ENCODE measurements around the gene ARHGAP32. TPM values are rescaled to one million over a fixed set of nuclear protein-coding genes. Genes with fewer than 3 reads are reported as not detected.

ARHGAP32 gene
- polyA plus RNA-seq, 1 of the 3 experiments (the other 2 are of a cell fraction), result 4.8 TPM

DNA sequence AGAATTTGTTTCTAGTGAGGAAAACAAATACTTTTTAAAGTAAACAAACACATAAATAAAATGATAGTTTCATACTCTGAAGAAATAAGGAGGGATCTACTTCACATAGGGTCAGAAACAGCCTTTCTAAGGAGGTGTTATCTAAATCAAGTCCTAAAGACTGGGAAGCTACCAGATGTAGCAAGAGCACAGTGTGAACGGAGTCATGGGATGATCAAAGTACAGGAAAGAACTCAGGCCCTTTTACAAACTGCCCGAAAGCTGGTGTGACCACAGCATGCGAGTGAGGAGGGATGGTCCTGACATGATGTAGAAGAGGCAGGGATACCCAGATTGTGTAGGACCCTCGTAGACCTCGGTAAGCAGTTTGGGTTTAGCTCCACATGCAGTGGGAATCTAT is 102.8 kb downstream of the ARHGAP32 start:
- H4K20me1 ChIP-seq (ENCODE audit: insufficient read depth), result no peaks in the 10 kb centered on the region
- ChIA-PET CTCF (no interaction called here), POLR2A (no interaction called here)
- H3K9me2 ChIP-seq, result no peaks in the 10 kb centered on the region
- no peak overlapping the region for H3K27ac ChIP-seq (ENCODE audit: low read depth in 2 of 2, low read length in 1 of 2)
- H2AFZ ChIP-seq (ENCODE audit: low read depth), result no peak overlapping the region
- H3K36me3 ChIP-seq (replicated peaks in 1 of 2; ENCODE audit: control insufficient read depth in 1 of 2, insufficient read depth in 2 of 2, low read length in 1 of 2), result peaks cover 0 to 16% of the 10 kb centered on the region in 2 experiments
- H3K4me1 ChIP-seq (ENCODE audit: control insufficient read depth in 1 of 2, insufficient read depth in 2 of 2, low read depth in 1 of 2, low read length in 1 of 2), result no peaks in the 10 kb centered on the region; a peak in 1 of 4 replicates
- H3K9me3 ChIP-seq, result peaks cover 2% of the 10 kb centered on the region; the same call in 1 of the 2 replicates
- no peak overlapping the region for H3K9ac ChIP-seq
- no peak for DNase-seq
- no peaks in the 10 kb centered on the region for H3K79me2 ChIP-seq (ENCODE audit: insufficient read depth)
- no peak for TF ChIP-seq RFX5 (IDR thresholded peaks at IDR 0.05; ENCODE audit: low read length)
- no peak for TF ChIP-seq JUND (IDR thresholded peaks at IDR 0.05)
- no peak for TF ChIP-seq GATA2 (CRISPR knock-in tag; IDR thresholded peaks at IDR 0.05)
- TF ChIP-seq, protein P1, sequence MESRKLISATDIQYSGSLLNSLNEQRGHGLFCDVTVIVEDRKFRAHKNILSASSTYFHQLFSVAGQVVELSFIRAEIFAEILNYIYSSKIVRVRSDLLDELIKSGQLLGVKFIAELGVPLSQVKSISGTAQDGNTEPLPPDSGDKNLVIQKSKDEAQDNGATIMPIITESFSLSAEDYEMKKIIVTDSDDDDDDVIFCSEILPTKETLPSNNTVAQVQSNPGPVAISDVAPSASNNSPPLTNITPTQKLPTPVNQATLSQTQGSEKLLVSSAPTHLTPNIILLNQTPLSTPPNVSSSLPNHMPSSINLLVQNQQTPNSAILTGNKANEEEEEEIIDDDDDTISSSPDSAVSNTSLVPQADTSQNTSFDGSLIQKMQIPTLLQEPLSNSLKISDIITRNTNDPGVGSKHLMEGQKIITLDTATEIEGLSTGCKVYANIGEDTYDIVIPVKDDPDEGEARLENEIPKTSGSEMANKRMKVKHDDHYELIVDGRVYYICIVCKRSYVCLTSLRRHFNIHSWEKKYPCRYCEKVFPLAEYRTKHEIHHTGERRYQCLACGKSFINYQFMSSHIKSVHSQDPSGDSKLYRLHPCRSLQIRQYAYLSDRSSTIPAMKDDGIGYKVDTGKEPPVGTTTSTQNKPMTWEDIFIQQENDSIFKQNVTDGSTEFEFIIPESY (IDR thresholded peaks at IDR 0.05; ENCODE audit: borderline replicate concordance, low read depth), result no peak
- TF ChIP-seq RAD21 (IDR thresholded peaks at IDR 0.05; ENCODE audit: low read length), result no peak
- TF ChIP-seq EP300 (IDR thresholded peaks at IDR 0.05; ENCODE audit: borderline replicate concordance in 1 of 2, low read depth in 1 of 2, low read length in 1 of 2), result no peak
- TF ChIP-seq FOXJ3 (CRISPR knock-in tag; IDR thresholded peaks at IDR 0.05), result no peak
- TF ChIP-seq, protein P2, sequence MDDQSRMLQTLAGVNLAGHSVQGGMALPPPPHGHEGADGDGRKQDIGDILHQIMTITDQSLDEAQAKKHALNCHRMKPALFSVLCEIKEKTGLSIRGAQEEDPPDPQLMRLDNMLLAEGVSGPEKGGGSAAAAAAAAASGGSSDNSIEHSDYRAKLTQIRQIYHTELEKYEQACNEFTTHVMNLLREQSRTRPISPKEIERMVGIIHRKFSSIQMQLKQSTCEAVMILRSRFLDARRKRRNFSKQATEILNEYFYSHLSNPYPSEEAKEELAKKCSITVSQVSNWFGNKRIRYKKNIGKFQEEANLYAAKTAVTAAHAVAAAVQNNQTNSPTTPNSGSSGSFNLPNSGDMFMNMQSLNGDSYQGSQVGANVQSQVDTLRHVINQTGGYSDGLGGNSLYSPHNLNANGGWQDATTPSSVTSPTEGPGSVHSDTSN (IDR thresholded peaks at IDR 0.05), result no peak
- TF ChIP-seq, protein P3, sequence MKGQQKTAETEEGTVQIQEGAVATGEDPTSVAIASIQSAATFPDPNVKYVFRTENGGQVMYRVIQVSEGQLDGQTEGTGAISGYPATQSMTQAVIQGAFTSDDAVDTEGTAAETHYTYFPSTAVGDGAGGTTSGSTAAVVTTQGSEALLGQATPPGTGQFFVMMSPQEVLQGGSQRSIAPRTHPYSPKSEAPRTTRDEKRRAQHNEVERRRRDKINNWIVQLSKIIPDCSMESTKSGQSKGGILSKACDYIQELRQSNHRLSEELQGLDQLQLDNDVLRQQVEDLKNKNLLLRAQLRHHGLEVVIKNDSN (IDR thresholded peaks at IDR 0.05; ENCODE audit: borderline replicate concordance, low read depth), result no peak
- no peak for TF ChIP-seq SMC3 (IDR thresholded peaks at IDR 0.05; ENCODE audit: low read depth, low read length)
- no peak for TF ChIP-seq ELF1 (IDR thresholded peaks at IDR 0.05)
- TF ChIP-seq, protein P4, sequence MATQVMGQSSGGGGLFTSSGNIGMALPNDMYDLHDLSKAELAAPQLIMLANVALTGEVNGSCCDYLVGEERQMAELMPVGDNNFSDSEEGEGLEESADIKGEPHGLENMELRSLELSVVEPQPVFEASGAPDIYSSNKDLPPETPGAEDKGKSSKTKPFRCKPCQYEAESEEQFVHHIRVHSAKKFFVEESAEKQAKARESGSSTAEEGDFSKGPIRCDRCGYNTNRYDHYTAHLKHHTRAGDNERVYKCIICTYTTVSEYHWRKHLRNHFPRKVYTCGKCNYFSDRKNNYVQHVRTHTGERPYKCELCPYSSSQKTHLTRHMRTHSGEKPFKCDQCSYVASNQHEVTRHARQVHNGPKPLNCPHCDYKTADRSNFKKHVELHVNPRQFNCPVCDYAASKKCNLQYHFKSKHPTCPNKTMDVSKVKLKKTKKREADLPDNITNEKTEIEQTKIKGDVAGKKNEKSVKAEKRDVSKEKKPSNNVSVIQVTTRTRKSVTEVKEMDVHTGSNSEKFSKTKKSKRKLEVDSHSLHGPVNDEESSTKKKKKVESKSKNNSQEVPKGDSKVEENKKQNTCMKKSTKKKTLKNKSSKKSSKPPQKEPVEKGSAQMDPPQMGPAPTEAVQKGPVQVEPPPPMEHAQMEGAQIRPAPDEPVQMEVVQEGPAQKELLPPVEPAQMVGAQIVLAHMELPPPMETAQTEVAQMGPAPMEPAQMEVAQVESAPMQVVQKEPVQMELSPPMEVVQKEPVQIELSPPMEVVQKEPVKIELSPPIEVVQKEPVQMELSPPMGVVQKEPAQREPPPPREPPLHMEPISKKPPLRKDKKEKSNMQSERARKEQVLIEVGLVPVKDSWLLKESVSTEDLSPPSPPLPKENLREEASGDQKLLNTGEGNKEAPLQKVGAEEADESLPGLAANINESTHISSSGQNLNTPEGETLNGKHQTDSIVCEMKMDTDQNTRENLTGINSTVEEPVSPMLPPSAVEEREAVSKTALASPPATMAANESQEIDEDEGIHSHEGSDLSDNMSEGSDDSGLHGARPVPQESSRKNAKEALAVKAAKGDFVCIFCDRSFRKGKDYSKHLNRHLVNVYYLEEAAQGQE (IDR thresholded peaks at IDR 0.05; ENCODE audit: low read depth, low read length), result no peak
- 96% methylated on average over 5 of the region's 5 CpGs for WGBS (ENCODE audit: low lambda C conversion rate)
- no peaks in the 10 kb centered on the region for H3F3A ChIP-seq (replicated peaks; ENCODE audit: insufficient read depth)
- no peak overlapping the region for H3K4me3 ChIP-seq (ENCODE audit: low read depth in 2 of 2, low read length in 1 of 2)
- H3K27me3 ChIP-seq (ENCODE audit: insufficient read depth), result no peaks in the 10 kb centered on the region
- no peak overlapping the region for H3K4me2 ChIP-seq
